ENCODE data around the gene PKN3.
"Not testable (repeated sequence)": the region's sequence is repeated elsewhere in the genome, so short reads cannot be mapped to it uniquely, and the experiment has no call there.

Gene PKN3

DNA sequence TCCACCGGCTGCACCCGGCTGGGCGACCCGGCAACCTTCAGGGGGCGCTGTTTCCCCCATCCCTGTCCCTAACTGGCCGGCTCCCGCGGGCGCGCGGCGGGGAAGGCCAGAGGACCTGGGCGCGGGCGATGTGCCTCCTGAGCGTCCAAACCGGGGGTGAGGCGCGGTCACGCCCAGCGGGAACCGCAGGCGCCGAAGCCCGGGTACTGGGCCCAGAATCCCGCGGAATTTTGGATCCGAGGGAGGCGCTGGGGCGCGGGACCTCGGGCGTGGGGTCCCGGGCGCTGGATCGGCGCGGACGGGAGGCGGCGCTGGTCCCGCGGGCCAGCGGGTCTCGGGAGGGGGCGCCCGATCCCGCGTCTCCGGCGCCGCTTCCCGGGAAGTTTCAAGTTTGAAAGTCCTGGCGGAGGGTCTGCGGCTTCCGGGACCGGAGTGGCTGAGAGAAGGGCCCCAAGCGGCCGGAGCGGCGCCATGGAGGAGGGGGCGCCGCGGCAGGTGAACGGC, at the start of gene PKN3:
Gene PKN3, plus strand, starts transcription at position 59 of the 504 bp plus-strand sequence. Its CDS starts 413 bp downstream, at position 472.
- peak; percentile 68 for DNase-seq

DNA sequence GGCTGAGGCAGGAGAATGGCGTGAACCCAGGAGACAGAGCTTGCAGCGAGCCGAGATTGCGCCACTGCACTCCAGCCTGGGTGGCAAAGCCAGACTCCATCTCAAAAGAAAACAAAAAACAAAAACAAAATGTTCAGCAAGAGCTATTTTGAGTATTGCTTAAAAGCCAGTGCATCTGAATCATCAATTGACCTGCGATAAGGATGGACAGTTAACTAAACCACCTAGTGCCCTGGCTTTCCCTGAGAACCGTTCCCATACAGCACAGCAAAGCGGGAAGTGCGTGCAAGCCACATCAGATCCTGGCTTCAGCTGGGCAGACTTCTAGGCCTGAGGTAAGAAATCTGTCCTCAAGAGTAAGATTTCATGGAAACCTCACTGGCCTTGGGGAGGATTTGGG, 48.4 kb upstream of the PKN3 start:
- no peak for DNase-seq

DNA sequence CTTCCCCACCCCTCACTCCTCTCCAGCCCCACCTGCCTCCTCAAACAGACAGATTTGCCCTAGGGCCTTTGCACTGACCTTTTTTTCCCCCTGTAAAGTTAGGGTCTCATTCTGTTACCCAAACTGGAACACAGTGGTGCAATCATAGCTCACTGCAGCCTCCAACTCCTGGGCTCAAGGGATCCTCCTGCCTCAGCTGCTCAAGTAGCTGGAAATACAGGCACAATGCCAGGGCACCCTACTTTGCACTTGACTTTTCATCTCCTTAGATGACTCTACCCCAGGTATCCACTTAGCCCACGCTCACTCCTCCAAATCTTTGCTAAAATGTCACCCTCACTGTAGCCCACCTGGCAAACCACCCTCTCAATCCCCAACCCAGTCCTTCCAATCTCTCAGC, 47.8 kb upstream of the PKN3 start:
- DNase-seq: no peak

DNA sequence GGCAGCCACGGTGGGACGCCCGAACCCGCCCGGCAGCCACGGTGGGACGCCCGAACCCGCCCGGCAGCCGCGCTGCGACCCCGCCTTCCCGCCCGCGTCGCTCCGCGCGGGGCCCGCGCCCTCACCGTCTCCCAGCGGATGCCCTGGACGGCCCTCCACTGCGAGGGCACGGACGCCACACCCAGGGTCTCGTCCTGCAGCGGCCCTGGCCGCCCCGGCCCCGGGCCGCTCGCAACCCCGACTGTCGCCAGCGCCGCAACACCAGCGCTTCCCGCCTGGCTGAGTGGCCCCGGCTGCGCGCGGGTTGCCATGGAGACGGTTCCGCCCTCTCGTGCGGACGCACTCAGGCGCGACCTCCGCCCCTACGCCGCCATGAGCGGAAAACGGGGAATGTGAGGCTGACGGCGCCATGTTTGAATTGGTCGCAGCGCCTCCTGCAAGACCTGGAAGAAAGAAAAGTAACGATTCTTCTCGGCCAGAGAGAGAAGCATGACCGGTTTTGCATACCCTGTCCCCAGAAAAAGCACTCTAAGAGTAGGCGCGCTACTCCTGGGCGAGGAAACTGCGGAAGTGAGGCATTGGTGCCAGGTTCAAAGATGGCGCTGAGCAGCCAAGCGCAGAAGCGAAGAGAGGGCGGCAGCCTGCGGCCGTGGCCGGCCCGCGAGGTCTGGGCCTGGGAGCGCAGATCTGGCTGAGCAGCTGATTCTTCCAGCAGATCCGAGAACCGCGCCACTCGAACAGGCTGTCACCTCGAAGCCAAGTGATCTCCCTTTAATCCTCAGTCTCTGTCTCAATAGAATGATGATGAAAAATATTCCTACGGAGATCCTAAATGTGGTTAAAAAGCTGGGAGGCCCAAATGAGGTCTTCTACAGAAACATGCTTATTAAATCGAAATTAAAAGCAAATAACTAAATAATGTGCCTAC, 45.6 kb upstream of the PKN3 start, which contains the start of gene DYNC2I2:
Gene DYNC2I2, minus strand, starts transcription at position 432 of the 928 bp plus-strand sequence. Its CDS starts 121 bp downstream, at position 311.
- peak; percentile 94 for DNase-seq

DNA sequence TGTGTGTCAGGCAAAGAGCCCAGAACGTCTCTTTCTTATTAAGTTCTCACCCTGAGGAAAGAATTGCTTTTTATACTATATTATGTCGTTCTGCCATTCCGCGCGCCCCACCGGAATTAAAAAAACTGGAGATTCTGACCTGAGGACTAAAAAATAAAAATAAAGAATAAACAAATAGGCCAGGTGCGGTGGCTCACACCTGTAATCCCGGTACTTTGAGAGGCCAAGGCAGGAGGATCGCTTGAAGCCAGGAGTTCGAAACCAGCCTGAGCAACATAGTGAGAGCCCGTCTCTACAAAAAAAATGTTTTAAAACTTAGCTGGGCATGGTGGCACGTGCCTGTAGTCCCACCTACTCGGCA, 45.0 kb upstream of the PKN3 start:
- DNase-seq: no peak

DNA sequence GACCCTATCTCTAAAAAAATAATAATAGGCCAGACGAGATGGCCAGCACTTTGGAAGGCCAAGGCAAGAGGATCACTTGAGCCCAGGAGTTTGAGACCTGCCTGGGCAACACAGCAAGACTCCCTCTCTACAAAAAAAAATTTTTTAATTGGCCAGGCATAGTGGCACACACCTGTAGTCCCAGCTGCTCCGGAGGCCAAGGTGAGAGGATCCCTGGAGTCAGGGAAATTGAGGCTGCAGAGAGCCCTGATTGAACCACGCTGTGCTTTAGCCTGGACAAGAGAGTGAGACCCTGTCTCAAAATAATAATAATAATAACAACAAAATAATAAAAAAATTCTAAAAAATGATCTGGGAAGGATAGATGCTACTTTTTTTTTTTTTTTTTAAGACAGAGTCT, 44.5 kb upstream of the PKN3 start:
- no peak for DNase-seq

DNA sequence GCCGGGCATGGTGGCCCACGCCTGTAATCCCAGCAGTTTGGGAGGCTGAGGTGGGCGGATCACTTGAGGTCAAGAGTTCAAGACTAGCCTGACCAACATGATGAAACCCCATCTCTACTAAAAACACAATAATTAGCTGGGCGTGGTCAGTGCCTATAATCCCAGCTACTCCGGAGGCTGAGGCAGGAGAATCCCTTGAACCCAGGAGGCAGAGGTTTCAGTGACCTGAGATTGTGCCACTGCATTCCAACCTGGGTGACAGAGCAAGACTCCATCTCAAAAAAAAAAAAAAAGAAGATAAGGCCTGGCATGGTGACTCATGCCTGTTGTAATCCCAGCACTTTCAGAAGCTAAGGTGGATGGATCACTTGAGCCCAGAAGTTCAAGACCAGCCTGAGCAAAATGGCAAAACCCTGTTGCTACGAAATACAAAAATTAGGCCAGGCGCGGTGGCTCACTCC, 35.8 kb upstream of the PKN3 start:
- not testable (repeated sequence) for DNase-seq

DNA sequence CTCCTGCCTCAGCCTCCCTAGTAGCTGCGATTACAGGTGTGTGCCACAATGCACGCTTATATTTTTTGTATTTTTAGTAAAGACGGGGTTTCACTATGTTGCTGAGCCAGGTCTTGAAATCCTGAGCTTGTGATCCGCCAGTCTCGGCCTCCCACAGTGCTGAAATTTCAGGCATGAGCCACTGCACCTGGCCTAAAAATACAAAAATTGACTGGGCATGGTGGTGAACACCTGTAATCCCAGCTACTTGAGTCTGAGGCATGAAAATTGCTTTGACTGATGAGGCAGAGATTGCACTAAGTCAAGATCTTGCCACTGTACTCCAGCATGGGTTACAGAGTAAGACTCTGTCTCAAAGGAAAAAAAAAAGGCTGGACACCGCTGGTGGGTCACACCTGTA, 32.5 kb upstream of the PKN3 start:
- no peak for DNase-seq

DNA sequence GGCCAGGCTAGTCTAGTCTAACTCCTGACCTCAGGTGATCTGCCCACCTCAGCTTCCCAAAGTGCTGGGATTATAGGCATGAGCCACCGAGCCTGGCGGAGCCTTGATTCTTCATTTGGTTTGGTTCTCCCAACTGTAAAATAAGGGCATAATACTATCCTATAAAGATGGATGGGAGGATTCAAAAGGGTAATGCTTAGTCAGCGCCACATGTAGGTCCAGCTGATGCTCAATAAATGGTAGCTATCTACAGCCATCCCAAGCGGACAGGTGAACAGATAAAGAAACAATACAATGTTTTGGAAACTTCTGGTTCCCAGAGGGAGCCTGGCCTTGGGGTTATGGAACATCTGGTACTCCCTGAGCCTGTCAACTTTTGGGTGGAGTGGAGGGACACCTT, 26.9 kb upstream of the PKN3 start:
- no peak for DNase-seq

DNA sequence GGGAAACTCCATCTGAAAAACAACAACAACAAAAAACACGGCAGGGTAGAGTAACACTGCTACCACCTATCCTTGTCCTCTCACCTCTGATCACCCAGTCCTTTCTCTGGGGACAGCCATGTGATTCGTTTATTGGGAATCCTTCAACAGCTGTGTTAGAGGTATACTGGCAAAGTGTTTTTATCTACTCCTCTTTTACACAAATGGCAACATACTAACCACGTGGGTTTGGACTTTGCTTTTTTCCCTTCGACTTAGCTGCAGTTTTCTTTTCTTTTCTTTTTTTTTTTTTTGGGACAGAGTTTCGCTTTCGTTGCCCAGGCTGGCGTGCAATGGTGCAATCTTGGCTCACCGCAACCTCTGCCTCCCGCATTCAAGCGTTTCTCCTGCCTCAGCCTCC, 24.5 kb upstream of the PKN3 start:
- no peak for DNase-seq

DNA sequence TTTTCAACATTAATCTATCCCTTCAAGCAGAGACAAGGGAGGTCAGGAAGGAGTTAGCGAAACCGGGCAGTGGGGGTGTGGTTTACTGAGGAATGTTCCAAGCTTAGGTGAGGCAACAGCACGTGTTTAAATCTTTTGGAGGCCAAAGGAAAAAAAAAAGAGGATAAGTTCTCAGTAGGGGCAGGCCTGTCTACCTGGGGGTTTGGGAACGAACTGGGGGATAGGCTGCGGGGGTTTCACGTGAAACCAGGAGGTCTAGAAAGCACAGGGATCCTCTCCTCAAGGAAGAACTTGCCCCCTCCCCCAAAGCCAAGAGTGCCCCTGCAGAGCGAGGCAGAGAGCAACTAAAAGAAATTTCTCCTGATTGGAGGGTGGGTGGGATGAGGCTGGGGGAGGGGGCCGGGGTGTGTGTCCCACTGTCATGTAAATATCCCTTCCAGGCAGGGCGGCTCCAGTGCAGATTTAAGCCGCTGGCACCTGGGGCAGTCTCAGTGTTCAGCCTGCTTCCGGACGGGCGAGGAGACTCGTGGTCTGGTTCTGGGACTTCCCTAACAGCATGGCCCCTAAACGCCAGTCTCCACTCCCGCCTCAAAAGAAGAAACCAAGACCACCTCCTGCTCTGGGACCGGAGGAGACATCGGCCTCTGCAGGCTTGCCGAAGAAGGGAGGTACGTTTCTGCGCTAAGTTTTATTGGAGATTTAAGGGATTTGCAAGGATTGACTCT, 18.8 kb upstream of the PKN3 start:
- no peak for DNase-seq

DNA sequence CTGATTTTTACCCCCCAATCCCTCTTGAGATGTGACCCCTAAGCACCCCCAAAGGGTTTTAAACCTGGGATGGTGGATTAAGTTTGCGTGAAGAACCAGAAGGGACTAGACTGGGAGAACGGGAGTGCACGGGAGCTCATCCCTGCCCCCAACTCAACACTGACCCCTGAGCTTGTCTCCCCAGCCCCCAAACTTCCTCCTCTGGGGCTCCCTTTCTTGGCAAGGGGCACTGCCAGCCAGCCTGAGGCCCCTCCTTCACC, 18.3 kb upstream of the PKN3 start:
- no peak for DNase-seq

DNA sequence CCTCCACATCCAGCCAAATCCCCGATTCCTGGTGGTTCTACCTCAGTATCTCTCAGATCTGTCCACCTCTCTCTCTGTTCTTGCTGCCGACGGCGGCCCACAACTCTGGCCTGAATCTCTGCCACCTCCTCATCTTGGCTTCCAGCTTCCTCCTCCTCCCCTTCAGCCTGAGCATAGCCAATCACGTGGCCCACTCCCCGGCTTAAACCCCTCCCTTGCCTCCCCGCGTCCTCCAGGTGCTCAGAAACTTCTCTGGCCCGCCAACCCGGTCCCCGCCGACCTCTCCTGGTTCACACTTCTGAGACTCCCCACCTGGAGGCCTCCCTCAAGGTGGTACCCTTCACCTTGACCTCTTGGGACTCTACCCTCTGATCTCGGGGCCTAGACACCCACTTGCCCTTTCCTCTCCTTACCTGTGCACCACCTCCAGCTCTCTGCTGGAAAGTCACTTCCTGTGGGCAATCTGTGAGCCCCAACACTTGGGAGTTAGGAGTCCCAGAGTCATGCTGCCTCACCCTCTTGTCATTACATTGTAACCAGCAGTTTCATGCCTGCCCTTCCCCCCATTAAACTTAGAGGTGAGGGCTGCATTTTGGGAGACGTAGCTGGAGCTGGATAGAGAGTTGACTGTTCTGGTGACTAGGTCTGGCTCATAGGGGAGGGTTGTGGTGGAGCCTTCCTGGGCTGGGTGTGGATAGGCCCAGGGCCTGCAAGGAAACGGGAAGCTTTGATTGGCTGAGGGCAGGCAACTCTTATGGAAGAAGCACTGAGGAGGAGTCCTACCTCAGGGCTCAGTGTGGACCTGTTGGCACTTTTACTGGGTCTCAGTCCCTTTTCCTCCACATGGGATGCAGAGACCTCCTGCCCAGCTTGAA, 17.7 kb upstream of the PKN3 start:
- peak; percentile 57 for DNase-seq

DNA sequence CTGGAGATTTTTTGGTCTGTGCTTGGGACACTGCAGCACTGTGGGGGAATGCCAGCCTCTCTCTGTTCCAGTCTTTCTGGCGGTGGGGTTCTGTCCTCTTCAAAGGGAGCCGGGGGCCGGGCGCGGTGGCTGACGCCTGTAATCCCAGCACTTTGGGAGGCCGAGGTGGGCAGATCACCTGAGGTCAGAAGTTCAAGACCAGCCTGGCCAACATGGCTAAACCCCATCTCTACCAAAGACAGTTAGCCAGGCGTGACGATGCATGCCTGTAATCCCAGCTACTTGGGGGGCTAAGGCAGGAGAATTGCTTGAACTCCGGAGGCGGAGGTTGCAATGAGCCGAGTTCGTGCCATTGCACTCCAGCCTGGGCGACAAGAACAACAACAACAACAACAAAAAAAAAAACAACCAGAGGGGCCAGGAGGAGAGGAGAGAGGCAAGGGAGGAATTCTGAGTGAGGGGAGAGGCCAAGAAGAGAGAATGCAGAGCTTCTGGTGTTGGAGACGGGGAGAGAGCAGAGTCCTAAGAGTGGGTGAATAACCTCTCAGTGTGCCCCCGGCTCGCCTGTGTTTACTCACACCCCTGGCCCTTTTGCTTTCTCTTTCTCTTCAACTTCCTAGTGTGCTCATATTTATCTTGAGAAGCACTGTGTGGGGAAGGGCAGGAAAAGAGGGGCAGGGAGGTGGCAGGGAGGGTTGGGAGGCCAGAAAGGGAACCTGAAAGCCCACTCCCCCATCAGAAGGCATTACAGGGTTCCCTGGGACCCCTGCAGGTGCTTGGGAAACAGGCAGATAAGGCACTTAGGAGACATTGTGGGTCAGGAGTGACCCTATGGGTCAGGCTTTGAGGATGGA, 16.4 kb upstream of the PKN3 start:
- no peak for DNase-seq

DNA sequence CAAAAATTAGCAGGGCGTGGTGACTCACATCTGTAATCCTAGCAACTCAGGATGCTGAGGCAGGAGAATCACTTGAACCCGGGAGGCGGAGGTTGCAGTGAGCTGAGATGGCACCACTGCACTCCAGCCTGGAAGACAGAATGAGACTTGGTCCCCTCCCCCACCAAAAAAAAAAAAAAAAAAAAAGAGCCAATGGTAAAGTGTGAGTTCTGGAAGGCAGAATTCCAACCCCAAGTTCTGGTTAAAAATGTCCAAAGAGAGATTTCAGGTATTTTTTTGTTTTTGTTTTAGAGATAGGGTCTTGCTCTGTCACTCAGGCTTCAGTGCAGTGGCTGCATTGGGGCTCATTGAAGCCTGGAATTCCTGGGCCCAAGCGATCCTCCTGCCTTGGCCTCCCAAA, 14.8 kb upstream of the PKN3 start:
- DNase-seq: no peak

DNA sequence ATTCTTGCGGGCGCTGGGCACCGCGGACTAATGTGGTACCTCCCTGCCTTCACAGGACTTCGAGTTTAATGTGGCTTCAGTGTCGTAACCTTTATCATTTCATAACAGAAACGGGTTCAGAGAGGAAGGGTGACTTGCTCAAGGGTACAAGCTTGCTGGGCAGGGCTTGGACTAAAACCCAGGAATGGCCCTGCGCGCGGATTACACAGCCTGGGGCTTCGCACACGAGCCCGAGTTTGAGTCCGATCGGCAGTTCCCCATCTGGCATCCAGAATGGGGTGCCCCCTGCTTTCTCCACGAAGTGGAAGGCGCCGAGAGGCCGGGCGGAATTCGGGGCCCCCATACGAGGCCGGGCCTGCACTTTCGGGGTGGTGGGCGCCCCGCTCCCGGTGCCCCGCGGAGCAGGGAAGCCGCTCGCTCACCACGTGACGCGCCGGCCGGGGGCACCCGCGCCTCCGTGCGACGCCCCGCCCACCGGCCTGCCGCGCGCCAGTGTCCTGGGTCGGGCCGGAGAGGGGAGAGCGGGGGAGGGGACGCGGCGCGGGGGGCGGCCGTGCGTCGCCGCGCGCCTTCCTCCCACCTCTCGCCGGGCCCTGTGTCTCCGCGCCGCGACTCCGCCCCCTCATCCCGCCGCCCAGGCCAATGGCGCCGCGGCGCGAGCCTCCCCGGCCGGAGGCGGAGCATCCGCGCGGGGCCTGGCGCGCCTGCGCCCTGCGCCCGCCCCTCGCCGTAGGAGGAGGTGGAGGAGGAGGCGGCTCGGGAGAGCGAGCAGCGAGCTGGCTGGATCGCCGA, 13.6 kb upstream of the PKN3 start, which contains the start of gene SET:
Gene SET, plus strand, starts transcription at position 722 of the 792 bp plus-strand sequence. CDS start 361 bp downstream, outside the sequence.
- peak; percentile 87 for DNase-seq

DNA sequence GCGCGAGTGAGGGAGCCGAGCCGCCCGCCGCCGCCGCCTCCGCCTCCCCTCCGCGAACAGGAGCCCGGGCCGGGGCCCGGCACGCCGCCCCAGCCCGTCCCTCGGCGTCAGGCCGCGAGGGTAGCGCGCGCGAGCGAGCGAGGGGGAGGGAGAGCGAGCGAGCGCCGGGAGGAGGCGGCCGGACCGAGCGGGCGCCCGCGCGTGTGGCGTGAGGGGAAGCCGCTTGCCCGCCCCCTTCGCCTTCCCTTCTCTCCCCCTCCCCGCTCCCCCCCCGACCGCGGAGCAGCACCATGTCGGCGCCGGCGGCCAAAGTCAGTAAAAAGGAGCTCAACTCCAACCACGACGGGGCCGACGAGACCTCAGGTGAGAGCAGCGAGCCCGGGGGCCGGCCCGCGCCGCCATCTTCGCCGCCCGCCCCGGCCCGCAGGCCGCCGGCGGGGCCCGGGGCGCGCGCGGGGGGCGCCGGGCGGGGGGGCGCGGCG, 13.0 kb upstream of the PKN3 start:
- DNase-seq: no peak

DNA sequence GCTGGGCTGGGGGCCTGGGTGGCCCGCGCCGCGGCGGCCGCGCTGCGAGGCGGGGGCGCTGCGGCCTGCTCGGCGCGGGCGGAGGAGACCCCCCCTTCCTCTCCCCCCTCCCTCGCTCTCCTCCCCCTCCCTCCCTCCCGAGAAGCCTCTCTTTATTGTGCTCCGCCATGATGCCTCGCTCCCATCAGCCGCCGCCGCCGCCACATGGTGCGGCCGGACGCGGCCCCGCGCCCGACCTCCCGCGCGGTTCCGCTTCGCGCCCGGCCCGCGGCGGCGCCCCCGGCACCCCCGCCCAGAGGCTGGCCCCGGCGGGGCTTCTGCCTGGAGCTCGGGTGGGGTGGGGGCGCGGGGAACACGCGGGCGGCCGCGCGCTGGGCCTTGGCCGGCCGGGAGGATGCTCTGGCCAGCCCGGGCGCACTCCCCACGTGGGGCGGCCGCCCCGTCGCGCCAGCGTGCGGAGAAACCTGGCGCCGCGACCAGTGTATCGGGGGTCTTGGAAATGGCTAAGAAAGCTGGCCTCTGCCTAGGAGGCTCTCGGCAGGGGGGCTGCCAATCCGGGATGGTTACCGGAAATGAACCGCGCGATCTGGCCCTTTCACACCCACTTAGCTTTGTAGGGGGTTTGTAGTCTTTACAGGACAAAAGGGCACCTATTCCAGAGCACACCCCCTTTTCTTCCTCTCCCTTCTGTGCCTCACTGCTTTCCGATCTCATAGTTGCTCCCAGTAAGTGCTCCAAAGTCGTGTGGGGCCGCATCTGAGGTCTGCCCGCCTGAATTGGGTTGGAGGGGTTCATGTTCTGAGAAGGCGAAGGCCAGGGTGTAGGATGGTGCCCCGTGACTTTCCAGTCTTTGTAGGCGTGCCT, 12.3 kb upstream of the PKN3 start:
- no peak for DNase-seq

DNA sequence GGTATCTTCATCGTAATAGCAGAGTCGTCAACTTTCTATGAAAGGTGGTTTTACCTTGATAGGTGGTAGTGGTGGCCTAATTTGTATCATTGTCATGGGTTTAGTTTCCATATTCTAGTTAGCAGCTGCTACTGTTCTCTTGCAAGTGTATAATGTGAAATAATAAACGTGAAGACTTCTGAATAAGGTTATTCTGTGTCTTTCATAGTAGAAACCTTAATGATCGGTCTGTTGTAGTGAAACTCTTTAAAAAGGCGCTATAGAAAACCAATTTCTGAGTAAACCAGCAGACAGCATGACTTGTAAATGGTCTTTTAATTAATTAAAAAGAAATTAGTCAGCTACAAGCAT, 11.6 kb upstream of the PKN3 start:
- DNase-seq: no peak

DNA sequence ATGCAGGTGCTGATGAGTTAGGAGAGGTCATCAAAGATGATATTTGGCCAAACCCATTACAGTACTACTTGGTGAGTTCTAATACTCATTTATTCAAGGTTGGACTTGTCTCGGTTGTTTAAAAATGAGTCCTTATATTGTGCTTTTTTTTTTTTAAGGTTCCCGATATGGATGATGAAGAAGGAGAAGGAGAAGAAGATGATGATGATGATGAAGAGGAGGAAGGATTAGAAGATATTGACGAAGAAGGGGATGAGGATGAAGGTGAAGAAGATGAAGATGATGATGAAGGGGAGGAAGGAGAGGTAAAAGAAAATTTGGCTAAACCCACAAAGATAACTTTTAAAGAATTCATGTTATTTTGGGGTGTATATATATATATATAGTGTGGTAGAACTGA, 8.6 kb upstream of the PKN3 start:
- not testable (repeated sequence) for DNase-seq

Measured in activated CD4-positive, alpha-beta T cell treated with anti-CD3 and anti-CD28 coated beads for 1 hour (primary cell).